ENCODE results near the gene FN1. TPM values are rescaled to one million over a fixed set of nuclear protein-coding genes. Genes with fewer than 3 reads are reported as not detected.
"Not testable (repeated sequence)": the region's sequence is repeated elsewhere in the genome, so short reads cannot be mapped to it uniquely, and the experiment has no call there.

FN1 gene
- polyA plus RNA-seq, 1 of the 3 experiments (the other 2 are of a cell fraction): 1,671 TPM

DNA sequence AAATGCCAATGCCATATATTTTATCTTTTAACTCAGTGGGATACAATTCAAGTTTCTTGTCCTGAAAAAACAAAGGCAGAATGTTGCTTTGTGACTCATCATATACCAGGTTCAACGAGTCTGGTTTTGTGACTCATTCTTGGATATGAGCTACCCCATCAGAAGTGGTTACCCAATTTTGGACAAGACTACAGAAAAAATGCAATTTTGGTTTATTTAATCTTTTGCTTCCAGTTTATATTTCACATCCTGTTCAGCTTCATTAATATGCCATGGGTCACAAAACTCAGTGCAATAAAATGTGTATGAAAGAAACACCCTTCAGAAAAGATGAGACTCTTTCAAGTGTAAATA lies 25.0 kb downstream of the FN1 start (continued):
- TF ChIP-seq, protein P1, sequence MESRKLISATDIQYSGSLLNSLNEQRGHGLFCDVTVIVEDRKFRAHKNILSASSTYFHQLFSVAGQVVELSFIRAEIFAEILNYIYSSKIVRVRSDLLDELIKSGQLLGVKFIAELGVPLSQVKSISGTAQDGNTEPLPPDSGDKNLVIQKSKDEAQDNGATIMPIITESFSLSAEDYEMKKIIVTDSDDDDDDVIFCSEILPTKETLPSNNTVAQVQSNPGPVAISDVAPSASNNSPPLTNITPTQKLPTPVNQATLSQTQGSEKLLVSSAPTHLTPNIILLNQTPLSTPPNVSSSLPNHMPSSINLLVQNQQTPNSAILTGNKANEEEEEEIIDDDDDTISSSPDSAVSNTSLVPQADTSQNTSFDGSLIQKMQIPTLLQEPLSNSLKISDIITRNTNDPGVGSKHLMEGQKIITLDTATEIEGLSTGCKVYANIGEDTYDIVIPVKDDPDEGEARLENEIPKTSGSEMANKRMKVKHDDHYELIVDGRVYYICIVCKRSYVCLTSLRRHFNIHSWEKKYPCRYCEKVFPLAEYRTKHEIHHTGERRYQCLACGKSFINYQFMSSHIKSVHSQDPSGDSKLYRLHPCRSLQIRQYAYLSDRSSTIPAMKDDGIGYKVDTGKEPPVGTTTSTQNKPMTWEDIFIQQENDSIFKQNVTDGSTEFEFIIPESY (IDR thresholded peaks at IDR 0.05; ENCODE audit: borderline replicate concordance, low read depth): no peak; the same call in 1 of the 2 replicates
- TF ChIP-seq FOSL2 (IDR thresholded peaks at IDR 0.05; ENCODE audit: borderline replicate concordance, low read depth): peak; percentile 99
- peak; percentile 30; the same call in 1 of the 2 replicates for TF ChIP-seq GABPA (IDR thresholded peaks at IDR 0.05; ENCODE audit: low read depth)
- TF ChIP-seq POLR2AphosphoS5 (IDR thresholded peaks at IDR 0.05; ENCODE audit: low read depth, low read length): peak; percentile 92
- peak; percentile 87 for TF ChIP-seq RXRA (IDR thresholded peaks at IDR 0.05; ENCODE audit: borderline replicate concordance, low read depth)
- no peak for TF ChIP-seq EZH2phosphoT487 (IDR thresholded peaks at IDR 0.05; ENCODE audit: borderline replicate concordance, low read depth)
- TF ChIP-seq, protein P2, sequence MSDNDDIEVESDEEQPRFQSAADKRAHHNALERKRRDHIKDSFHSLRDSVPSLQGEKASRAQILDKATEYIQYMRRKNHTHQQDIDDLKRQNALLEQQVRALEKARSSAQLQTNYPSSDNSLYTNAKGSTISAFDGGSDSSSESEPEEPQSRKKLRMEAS (IDR thresholded peaks at IDR 0.05; ENCODE audit: low read depth): peak; percentile 30; the same call in 1 of the 2 replicates

DNA sequence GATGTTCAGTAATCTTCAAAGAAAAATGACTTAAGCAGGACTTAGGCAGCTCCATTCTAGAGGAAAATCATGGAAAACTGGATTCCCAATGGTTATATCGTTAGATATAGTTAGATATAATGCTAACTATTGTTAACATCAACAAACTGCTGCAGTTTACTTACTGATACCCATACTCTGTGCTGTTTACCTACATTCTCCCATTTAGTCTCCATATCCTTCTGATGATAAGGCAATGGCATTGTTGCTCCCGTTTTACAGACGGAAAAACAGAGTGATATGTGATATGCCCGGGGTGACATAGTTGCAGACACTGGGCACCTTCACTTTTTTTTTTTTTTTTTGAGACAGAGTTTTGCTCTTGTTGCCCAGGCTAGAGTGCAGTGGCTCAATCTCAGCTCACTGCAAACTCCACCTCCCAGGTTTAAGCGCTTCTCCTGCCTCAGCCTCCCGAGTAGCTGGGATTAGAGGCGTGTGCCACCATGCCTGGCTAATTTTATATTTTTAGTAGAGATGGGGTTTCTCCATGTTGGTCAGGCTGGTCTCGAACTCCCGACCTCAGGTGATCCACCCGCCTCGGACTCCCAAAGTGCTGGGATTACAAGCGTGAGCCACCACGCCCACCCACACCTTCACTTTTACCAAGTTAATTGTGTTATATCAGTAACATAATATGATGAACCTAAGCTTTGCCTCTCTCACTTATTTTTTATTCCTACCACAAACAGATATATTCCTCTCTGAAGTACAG lies 25.5 kb downstream of the FN1 start:
- H3K9ac ChIP-seq; H3K9me2 ChIP-seq; H3K27me3 ChIP-seq (ENCODE audit: insufficient read depth); H3K4me2 ChIP-seq; DNase-seq; H2AFZ ChIP-seq (ENCODE audit: low read depth); POLR2A ChIA-PET; H3K9me3 ChIP-seq; H3K4me3 ChIP-seq (ENCODE audit: low read depth in 2 of 2, low read length in 1 of 2): not testable (repeated sequence)
- Histone ChIP-seq H3K27ac (ENCODE audit: low read depth in 2 of 2, low read length in 1 of 2) (peak overlapping the region; percentile 4 to 83; a peak in 3 of 4 replicates), H3K79me2 (ENCODE audit: insufficient read depth) (peaks cover 67% of the 10 kb centered on the region), H3F3A (replicated peaks; ENCODE audit: insufficient read depth) (peaks cover 97% of the 10 kb centered on the region), H3K4me1 (ENCODE audit: control insufficient read depth in 1 of 2, insufficient read depth in 2 of 2, low read depth in 1 of 2, low read length in 1 of 2) (peaks cover 0 to 45% of the 10 kb centered on the region in 2 experiments; a peak in 3 of 4 replicates), H3K36me3 (replicated peaks in 1 of 2; ENCODE audit: control insufficient read depth in 1 of 2, insufficient read depth in 2 of 2, low read length in 1 of 2) (peaks cover 53 to 91% of the 10 kb centered on the region in 2 experiments), H4K20me1 (ENCODE audit: insufficient read depth) (peaks cover 56% of the 10 kb centered on the region)
- 90% methylated on average over 13 of the region's 13 CpGs for WGBS (ENCODE audit: low lambda C conversion rate)
- CTCF ChIA-PET: interaction anchor here (0.8 to 1.5 kb wide), 4 partner anchors 11 to 521 kb away, joined by 3 to 4 read pairs (median 3); no protein-coding TSS in a partner anchor

DNA sequence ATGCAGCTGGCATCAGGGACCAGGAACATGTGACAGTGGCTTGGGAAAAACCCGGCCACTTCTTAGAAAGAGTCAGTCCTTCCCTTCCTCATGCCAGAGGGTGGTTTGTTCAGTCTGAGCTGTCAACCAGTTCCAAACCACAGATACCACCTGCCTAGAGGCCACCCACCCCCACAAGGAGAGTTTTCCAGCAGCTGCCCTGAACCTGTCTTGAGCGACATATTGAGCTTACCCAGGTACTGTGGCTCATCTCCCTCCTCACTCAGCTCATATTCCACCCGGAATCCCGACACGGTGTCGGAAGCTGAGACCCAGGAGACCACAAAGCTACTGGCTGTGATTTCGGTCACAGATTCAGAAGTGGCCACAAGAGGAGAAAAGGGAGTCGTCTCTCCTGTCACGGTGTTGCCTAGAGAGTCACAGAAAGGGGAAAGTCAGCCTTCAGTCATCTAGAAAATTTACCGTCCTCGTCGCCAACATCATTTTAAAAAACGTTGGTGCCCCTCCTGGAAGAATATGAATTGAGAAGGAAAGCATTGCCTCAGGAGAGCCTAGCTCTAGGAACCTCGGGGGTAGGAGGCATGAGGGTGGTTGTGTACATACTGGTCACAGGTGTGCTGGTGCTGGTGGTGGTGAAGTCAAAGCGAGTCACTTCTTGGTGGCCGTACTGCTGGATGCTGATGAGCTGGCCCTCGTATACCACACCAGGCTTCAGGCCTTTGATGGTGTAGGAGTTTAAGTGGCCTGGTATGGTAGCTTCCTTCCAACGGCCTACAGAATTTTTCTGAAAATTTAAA lies 26.3 kb downstream of the FN1 start:
- no peaks in the 10 kb centered on the region for H3K27me3 ChIP-seq (ENCODE audit: insufficient read depth)
- no peak overlapping the region for H3K4me3 ChIP-seq (ENCODE audit: low read depth in 2 of 2, low read length in 1 of 2)
- no peak for TF ChIP-seq CHD2 (IDR thresholded peaks at IDR 0.05; ENCODE audit: low read length, partially characterized antibody)
- H3K27ac ChIP-seq (ENCODE audit: low read depth in 2 of 2, low read length in 1 of 2): peak overlapping the region in 1 of 2 experiments; percentile 83; a peak in 2 of 4 replicates
- no peak for DNase-seq
- H3K79me2 ChIP-seq (ENCODE audit: insufficient read depth): peaks cover 58% of the 10 kb centered on the region
- H3K4me1 ChIP-seq (ENCODE audit: control insufficient read depth in 1 of 2, insufficient read depth in 2 of 2, low read depth in 1 of 2, low read length in 1 of 2): peaks cover 0 to 39% of the 10 kb centered on the region in 2 experiments; a peak in 3 of 4 replicates
- H3K36me3 ChIP-seq (replicated peaks in 1 of 2; ENCODE audit: control insufficient read depth in 1 of 2, insufficient read depth in 2 of 2, low read length in 1 of 2): peaks cover 57 to 91% of the 10 kb centered on the region in 2 experiments
- no peaks in the 10 kb centered on the region for H3K9me3 ChIP-seq
- no peak overlapping the region for H2AFZ ChIP-seq (ENCODE audit: low read depth)
- peaks cover 58% of the 10 kb centered on the region for H4K20me1 ChIP-seq (ENCODE audit: insufficient read depth)
- H3K4me2 ChIP-seq: 0 out of 2 replicates have a peak overlapping the region, but pooled peaks have one; percentile 9
- ChIA-PET CTCF (interaction anchor here (0.8 to 1.5 kb wide), 3 partner anchors 10 to 522 kb away, joined by 3 read pairs; no protein-coding TSS in a partner anchor), POLR2A (no interaction called here)
- H3F3A ChIP-seq (replicated peaks; ENCODE audit: insufficient read depth): peaks cover 97% of the 10 kb centered on the region
- H3K9me2 ChIP-seq: no peaks in the 10 kb centered on the region
- WGBS (ENCODE audit: low lambda C conversion rate): 89% methylated on average over 18 of the region's 18 CpGs
- H3K9ac ChIP-seq: no peak overlapping the region

DNA sequence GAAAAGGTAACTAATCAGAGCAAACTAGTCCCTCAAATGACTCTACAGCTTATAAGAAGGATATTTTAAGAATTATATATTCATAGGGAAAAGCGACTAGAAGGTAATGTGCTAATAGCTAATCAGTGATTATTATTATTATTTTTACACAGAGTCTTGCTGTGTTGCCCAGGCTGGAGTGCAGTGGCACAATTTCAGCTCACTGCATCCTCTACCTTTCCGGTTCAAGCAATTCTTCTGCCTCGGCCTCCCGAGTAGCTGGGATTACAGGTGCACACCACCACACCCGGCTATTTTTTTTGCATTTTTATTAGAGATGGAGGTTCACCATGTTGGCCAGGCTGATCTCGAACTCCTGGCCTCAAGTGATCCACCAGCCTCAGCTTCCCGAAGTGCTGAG lies 27.4 kb downstream of the FN1 start:
- WGBS (ENCODE audit: low lambda C conversion rate): 87% methylated on average over 7 of the region's 7 CpGs
- H3K4me3 ChIP-seq (ENCODE audit: low read depth in 2 of 2, low read length in 1 of 2); DNase-seq; H3K9me3 ChIP-seq; H3K27me3 ChIP-seq (ENCODE audit: insufficient read depth); POLR2A ChIA-PET; H3K9me2 ChIP-seq; H3K4me2 ChIP-seq; H3K9ac ChIP-seq; H2AFZ ChIP-seq (ENCODE audit: low read depth); CTCF ChIA-PET: not testable (repeated sequence)
- peaks cover 0 to 30% of the 10 kb centered on the region in 2 experiments; a peak in 3 of 4 replicates for H3K4me1 ChIP-seq (ENCODE audit: control insufficient read depth in 1 of 2, insufficient read depth in 2 of 2, low read depth in 1 of 2, low read length in 1 of 2)
- H3K36me3 ChIP-seq (replicated peaks in 1 of 2; ENCODE audit: control insufficient read depth in 1 of 2, insufficient read depth in 2 of 2, low read length in 1 of 2): peaks cover 59 to 91% of the 10 kb centered on the region in 2 experiments
- H3K79me2 ChIP-seq (ENCODE audit: insufficient read depth): peaks cover 51% of the 10 kb centered on the region
- H3K27ac ChIP-seq (ENCODE audit: low read depth in 2 of 2, low read length in 1 of 2): peak overlapping the region in 1 of 2 experiments; percentile 83; a peak in 2 of 4 replicates
- H4K20me1 ChIP-seq (ENCODE audit: insufficient read depth): peaks cover 57% of the 10 kb centered on the region
- peaks cover 97% of the 10 kb centered on the region for H3F3A ChIP-seq (replicated peaks; ENCODE audit: insufficient read depth)

All from SK-N-SH (cell line).